IMR-90 (cell line): Measurements from ENCODE around the gene OSBPL1A.

Experiments
- CTCF ChIP-seq: conservative IDR thresholded peaks from 2 replicates; pipeline ENCODE4 v1.5.1; 2012; ENCODE audit warnings: mild to moderate bottlenecking, low read depth, low read length, improper control_type of control experiment
- RCOR1 ChIP-seq: IDR thresholded peaks from 2 replicates; pipeline ENCODE4 v1.6.1; 2012; ENCODE audit warnings: mild to moderate bottlenecking, low read length, improper control_type of control experiment; ENCODE audit not compliant: insufficient replicate concordance

GRCh38 chr18:24446453-24446852 is 48.8 kb upstream of the OSBPL1A start:
- no peak for TF ChIP-seq RCOR1
- TF ChIP-seq CTCF: no peak
